SHP77 (cell line): Measurements from ENCODE around the gene APOA4.
"Not testable (repeated sequence)": the region's sequence is repeated elsewhere in the genome, so short reads cannot be mapped to it uniquely, and the experiment has no call there.

Experiments
- DNase-seq, 2 experiments: peaks; one replicate each; lab custom pipeline; 2025; lab: John Stamatoyannopoulos, UW

APOA4 gene

GRCh38 chr11:116847612-116848011 lies 24.5 kb upstream of the APOA4 start:
- DNase-seq = no peak

- DNase-seq = no peak
Observed at GRCh38 chr11:116844722-116845121, 21.6 kb upstream of the APOA4 start.

- no peak for DNase-seq
Observed at GRCh38 chr11:116843661-116844060, 20.6 kb upstream of the APOA4 start.

- DNase-seq = no peak
Observed at GRCh38 chr11:116842909-116843308, 19.8 kb upstream of the APOA4 start.

GRCh38 chr11:116842117-116842516 lies 19.0 kb upstream of the APOA4 start:
- DNase-seq = no peak

GRCh38 chr11:116840746-116841296 lies 17.7 kb upstream of the APOA4 start:
- DNase-seq = no peak

- no peak for DNase-seq
Observed at GRCh38 chr11:116840224-116840745, 17.2 kb upstream of the APOA4 start.

GRCh38 chr11:116838321-116839084 lies 15.4 kb upstream of the APOA4 start:
- no peak for DNase-seq

- no peak for DNase-seq
Observed at GRCh38 chr11:116837231-116838091, 14.4 kb upstream of the APOA4 start, which contains the start of gene APOA1. Gene APOA1 (minus strand): TSS chr11:116837622. CDS start chr11:116837387, 235 bp downstream.

- DNase-seq = no peak
Observed at GRCh38 chr11:116836632-116836991, 13.5 kb upstream of the APOA4 start.

GRCh38 chr11:116835791-116836631 lies 12.9 kb upstream of the APOA4 start:
- peak; percentile 85 to 86 for DNase-seq

- DNase-seq = no peak
Observed at GRCh38 chr11:116835042-116835772, 12.1 kb upstream of the APOA4 start.

GRCh38 chr11:116834535-116835041 lies 11.5 kb upstream of the APOA4 start:
- not testable (repeated sequence) for DNase-seq

- no peak for DNase-seq
Observed at GRCh38 chr11:116833816-116834534, 10.9 kb upstream of the APOA4 start.

- DNase-seq = no peak
Observed at GRCh38 chr11:116833491-116833815, 10.3 kb upstream of the APOA4 start.

GRCh38 chr11:116832350-116833290 lies 9.5 kb upstream of the APOA4 start:
- peak in 1 of 2 experiments; percentile 14 for DNase-seq

- no peak for DNase-seq
Observed at GRCh38 chr11:116831790-116832349, 8.8 kb upstream of the APOA4 start.

- no peak for DNase-seq
Observed at GRCh38 chr11:116830184-116830912, 7.2 kb upstream of the APOA4 start.
